GM18526 (cell line): ENCODE measurements around the gene IGSF1.

ENCODE experiments used
- POLR2A ChIP-seq: IDR thresholded peaks from 3 replicates; pipeline ENCODE4 v1.6.1; 2011; ENCODE audit not compliant: insufficient read length; ENCODE audit errors: extremely low read depth

Gene IGSF1, protein sequence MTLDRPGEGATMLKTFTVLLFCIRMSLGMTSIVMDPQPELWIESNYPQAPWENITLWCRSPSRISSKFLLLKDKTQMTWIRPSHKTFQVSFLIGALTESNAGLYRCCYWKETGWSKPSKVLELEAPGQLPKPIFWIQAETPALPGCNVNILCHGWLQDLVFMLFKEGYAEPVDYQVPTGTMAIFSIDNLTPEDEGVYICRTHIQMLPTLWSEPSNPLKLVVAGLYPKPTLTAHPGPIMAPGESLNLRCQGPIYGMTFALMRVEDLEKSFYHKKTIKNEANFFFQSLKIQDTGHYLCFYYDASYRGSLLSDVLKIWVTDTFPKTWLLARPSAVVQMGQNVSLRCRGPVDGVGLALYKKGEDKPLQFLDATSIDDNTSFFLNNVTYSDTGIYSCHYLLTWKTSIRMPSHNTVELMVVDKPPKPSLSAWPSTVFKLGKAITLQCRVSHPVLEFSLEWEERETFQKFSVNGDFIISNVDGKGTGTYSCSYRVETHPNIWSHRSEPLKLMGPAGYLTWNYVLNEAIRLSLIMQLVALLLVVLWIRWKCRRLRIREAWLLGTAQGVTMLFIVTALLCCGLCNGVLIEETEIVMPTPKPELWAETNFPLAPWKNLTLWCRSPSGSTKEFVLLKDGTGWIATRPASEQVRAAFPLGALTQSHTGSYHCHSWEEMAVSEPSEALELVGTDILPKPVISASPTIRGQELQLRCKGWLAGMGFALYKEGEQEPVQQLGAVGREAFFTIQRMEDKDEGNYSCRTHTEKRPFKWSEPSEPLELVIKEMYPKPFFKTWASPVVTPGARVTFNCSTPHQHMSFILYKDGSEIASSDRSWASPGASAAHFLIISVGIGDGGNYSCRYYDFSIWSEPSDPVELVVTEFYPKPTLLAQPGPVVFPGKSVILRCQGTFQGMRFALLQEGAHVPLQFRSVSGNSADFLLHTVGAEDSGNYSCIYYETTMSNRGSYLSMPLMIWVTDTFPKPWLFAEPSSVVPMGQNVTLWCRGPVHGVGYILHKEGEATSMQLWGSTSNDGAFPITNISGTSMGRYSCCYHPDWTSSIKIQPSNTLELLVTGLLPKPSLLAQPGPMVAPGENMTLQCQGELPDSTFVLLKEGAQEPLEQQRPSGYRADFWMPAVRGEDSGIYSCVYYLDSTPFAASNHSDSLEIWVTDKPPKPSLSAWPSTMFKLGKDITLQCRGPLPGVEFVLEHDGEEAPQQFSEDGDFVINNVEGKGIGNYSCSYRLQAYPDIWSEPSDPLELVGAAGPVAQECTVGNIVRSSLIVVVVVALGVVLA (N-terminal part only)

DNA sequence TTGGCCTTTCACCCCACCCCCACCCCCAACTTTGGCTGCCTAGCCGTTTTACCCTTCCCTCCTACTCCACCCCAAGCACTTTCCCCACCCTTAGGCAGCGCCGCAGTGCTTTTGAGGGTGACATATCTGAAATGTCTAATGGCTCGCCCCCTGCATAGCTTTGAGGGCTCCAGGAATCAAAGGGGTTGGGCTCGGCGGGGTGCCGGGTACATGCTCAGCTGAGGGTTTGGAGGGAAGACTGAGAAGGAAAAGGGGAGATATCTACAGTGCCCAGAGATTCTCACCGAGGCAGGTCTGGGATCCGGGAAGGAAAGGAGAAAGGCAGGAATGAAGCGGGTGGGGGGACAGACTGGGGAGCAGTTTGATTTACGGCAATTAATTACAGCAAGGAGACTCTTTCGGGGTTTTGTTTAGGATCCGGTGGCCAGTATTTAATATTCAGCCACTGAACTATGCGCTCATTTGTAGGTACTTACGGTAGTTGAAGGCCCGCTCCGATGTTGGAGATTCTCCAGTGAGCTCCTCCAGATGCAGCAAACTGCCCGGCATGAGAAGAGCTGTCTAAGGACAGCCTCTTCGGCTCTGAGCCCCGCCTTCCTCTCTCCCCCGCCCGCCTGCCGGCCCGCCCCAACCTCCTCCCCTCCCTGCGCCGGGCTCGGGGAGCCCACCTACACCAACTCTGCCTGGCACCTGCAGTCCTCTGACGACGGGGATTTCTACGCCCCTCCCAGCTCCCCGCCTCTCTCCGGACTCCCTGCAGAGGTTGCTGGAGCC, at the start of gene IGSF1:
Gene IGSF1, minus strand, starts transcription at position 569 of the 774 bp plus-strand sequence. CDS start 2,632 bp downstream, outside the sequence.
- no peak for TF ChIP-seq POLR2A

DNA sequence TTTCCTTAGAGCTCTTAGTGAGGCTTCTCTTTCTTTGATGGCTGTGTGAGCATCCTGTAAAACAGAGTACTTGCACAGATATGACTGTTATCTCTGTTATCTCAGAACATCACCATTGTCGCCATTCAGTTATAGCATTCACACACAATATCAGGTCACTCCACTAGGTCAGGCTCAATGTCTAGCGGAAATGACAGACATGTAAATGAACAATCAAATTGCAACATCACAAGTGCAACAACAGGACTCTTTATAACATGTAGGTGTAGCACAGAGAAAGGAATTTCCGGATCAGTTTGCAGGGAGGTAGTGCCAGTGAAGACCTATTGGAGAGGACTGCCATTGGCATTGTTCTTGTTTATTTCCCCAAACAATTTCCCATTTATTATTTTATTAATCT, 43.2 kb upstream of the IGSF1 start:
- no peak for TF ChIP-seq POLR2A

DNA sequence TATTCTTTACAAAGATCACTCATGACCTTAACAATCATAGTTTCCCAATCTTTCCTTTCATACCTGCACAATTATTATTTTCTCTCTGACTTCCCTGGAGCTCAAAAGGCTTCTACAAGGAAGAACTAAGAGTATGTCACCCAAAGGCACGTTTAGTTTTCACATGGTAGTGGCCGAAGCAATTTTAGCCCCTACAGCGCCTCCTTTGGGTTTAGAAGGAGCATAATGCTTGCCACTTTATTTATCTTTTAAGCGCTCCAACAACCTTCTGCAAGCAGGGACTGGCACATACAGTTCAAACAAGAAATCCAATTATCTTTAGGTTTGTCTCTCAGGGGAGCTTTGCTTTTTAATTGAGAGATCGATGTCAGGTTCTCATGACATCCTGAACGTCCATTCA, 42.0 kb upstream of the IGSF1 start:
- TF ChIP-seq POLR2A: no peak

DNA sequence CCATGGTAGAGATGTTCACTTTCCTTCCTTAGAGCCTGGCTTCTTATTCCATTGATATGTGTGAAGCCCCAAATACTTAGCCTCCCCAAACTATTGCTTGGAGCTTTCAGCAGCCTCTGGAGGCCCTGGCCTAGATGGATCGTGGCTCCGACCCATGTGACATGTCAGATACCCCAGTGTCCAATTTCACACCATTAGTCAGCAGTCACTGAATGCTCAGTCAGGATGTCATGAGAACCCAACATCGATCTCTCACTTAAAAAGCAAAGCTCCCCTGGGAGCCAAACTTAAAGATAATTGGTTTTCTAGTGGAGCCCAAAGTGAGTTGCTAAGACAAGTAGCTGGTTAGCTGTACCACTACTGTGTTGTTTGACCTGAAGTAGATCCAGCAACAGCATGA, 41.6 kb upstream of the IGSF1 start:
- no peak for TF ChIP-seq POLR2A

DNA sequence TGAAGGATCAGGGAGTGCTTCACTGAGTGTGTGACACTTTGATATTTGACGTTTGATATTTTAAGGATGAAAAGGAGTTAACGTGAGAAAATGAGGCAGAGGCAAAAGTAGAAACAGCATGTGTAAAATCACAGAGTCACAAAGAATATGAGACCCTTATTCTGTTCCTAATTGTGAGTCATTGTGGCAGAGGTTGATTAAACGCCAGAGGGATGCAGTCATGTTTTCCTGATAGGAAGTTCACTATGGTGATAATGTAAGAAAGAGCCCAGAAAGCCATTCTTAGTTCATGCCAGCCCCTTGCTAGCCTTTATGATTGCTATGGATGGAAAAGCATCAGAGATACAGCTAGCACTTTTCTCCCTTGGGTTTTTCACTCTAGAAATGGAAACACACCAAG, 33.5 kb upstream of the IGSF1 start:
- no peak for TF ChIP-seq POLR2A

DNA sequence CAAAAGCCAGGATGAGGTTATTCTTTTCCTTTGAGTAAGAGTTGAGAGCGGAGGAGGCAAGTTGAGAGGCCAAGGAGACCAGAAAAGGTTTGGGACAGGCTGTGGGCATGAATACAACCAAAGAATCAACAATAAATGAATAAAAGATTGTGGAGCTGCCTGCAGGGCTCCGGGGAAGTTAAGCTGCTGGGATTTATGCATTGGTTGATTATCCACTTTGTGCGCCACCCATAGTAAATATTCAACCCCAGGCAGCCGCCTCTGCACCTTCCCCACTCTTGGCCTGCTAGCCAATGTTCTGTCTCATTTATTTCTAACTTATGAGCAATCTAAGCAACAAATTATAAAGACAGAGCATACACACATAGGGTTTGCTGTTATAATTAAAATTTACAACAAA, 28.2 kb upstream of the IGSF1 start:
- TF ChIP-seq POLR2A: no peak

DNA sequence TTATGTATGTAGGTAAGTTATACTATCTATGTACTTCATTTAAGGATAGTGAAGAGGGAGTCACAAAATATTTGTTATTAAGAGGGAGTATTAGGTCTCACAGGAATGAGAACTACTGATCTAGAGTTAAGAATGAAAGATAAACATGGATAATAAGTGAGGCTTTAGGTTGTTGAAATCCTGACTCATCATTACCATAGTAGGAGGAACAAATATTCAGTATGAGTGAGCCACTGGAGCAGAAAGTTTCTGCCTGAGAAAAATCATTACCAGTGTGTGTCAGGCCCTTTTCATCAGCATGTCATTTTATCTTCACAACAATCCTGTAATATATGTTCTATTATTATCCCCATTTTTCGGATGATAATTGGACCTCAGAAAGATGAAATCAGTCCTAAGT, 27.2 kb upstream of the IGSF1 start:
- TF ChIP-seq POLR2A: no peak

DNA sequence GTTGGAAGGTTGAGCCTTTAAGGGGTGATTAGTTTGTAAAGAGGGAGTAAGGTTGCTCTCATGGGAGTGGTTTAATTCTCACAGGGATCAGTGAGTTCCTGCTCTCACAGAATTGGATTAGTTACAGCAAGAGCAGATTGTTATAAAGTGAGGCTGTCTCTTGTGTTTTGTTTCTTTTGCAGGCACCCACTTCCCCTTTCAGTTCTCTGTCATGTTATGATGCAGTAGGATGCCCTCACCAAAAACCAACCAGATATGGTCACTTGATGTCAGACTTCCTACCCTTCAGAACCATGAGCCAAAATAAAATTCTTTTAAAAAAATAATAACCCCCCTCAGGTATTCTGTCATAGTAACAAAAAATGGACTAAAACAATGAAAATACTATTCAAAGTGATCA, 19.9 kb upstream of the IGSF1 start:
- TF ChIP-seq POLR2A: no peak

DNA sequence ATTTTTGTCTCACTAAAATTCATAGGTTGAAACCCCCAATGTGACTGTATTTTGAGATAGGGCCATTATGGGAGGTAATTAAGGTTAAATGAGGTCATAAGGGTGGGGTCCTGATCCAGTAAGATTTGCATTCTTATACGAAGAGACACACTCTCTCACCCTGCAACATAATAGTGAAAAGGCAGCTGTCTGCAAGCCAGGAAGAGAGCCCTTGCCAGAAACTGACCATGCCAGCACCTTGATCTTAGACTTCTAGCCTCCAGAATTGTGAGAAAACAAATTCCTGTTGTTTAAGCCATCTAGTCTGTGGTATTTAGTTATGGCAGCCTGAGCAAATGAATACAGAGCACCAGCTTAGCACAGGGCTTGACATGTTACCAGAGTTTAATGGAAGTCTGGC, 17.5 kb upstream of the IGSF1 start:
- TF ChIP-seq POLR2A: no peak

DNA sequence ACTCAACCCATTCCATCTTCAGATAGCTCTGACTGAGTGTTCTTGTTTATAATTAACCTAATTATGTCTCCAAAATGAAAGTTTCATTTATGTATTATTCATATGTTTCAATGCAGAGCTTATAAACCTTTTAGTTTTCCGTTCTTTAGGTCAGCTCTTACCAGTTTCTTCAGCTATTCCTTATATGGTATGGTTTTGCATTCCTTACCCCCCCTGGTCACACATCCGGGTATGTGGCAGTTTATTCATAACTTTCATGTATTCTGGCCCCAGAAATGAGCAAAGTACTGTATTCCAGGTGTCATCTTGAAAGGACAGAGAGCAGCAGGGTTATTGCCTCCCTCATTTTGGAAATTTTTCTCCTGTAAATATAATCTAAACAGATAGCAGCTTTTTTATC, 16.8 kb upstream of the IGSF1 start:
- no peak for TF ChIP-seq POLR2A

DNA sequence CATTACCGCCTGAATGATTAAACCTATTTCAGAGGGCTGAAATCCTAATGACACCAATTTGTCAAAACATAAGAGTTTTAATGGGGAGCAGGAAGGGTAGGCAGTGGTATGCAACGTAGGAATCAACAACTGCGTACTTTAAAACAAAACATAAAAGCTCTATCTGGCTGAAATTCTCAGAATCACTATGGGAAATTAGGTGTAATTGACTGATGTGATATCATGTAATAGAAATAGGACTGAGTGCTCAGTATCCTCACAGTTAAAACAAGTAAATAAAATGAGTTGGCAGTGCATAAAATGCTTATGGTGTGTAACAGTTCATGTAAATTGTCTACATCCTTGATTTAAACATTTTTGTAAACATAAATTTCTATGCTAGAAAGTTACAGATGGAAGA, 13.6 kb upstream of the IGSF1 start:
- TF ChIP-seq POLR2A: no peak

DNA sequence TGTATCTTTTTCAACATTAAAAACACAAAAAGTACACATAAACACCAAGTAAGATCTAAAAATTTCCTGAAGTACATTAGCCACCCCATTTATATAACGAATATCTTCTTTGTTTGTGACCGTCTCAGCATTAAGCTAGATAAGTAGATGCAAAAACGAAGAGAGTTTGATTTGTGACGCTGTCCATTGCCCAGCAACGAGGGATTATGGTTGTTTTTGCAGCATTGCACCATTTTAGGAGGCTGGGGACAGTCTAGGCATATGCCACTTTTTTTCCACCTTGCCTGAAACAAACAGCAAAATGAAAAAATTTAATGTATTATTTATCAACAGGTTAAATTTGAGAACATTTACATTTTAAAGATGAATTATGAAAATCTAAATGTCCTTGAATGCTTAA, 12.0 kb upstream of the IGSF1 start:
- TF ChIP-seq POLR2A: no peak

DNA sequence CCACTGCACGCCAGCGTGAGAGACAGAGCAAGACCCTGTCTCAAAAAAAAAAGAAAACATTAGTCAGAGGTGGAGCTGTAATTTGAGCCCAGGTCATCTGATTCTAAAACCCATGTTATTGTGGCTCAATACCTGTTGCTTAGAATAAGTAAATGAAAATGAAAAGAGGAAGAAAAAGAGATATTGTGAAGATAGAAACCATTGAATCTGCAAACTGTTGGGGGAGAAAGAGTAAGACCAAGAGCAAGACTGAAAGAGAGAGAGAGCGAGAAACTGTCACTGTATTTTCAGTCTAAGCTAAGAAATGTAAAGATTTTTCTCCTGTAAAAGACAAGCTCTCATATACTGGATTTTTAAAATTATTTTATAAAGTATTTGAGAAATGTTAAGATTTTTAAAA, 9.7 kb upstream of the IGSF1 start:
- TF ChIP-seq POLR2A: no peak

DNA sequence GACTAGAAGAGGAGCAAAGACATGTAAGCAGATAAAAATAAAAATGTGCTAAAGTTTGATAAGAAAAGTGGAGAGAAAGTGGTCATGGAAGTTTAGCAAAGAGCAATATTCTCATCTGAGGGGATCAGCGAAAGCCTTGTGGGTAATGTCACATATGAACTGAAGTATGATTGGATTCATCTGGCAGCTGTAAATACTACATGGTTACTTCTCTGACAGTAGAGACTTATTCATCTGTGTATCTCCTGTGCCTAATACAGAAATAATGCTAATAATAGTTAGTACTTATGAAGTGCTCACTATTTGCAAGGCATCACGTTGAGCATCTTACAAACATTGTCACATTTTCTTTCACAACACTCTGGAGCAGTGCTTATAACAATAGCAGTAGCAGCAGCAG, 8.9 kb upstream of the IGSF1 start:
- no peak for TF ChIP-seq POLR2A

DNA sequence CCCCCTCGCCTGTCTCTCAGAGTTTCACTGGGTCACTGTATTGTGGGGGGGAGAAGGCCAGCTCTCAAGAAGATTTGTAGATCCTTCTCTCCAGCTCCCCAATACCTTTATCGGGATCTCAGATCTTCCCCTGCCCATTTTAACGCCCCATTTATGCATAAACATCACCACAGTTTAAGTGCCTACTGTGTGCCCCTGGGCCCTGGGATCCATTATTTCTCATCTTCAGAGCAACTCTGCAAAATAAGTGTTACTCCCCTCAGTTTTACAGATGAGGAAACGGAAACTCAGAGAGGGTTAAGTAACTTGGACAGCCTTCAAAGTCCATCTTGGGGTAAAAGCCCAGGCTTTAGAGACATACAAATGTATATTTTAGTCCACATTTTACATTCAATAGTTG, 421 bp upstream of the IGSF1 start:
- TF ChIP-seq POLR2A: no peak
